GM21786 (cell line): Measurements from ENCODE around the gene OLFML1.
A peak's percentile ranks its signal among the peaks of the same experiment; 100 is the strongest.
"Not testable (repeated sequence)": the region's sequence is repeated elsewhere in the genome, so short reads cannot be mapped to it uniquely, and the experiment has no call there.

ENCODE experiments used
- ATAC-seq: cut with Tn5 transposase; IDR thresholded peaks from one replicate; pipeline ENCODE4 v1.9.1; 2021; ENCODE audit not compliant: unreplicated experiment

OLFML1 gene

GRCh38 chr11:7509966-7510365, 24.7 kb downstream of the OLFML1 start:
- no peak for ATAC-seq

GRCh38 chr11:7511401-7511800, 26.1 kb downstream of the OLFML1 start:
- no peak for ATAC-seq

GRCh38 chr11:7512525-7513233, 27.4 kb downstream of the OLFML1 start:
- peak; percentile 73 for ATAC-seq

- peak; percentile 57 for ATAC-seq
Observed at GRCh38 chr11:7513234-7514098, 28.2 kb downstream of the OLFML1 start, which contains the start of gene PPFIBP2. Gene PPFIBP2, plus strand, starts transcription at chr11:7513999. Its CDS starts 35,477 bp downstream, at chr11:7549476.

- peak; percentile 0 for ATAC-seq
Observed at GRCh38 chr11:7514099-7514591, 28.8 kb downstream of the OLFML1 start.

- ATAC-seq = no peak
Observed at GRCh38 chr11:7515447-7515886, 30.2 kb downstream of the OLFML1 start.

- ATAC-seq = no peak
Observed at GRCh38 chr11:7516475-7516874, 31.2 kb downstream of the OLFML1 start.

- ATAC-seq = not testable (repeated sequence)
Observed at GRCh38 chr11:7517743-7518142, 32.4 kb downstream of the OLFML1 start.

GRCh38 chr11:7518811-7519562, 33.7 kb downstream of the OLFML1 start:
- ATAC-seq = no peak

- ATAC-seq = peak; percentile 54
Observed at GRCh38 chr11:7520011-7520942, 35.0 kb downstream of the OLFML1 start.

- peak; percentile 75 for ATAC-seq
Observed at GRCh38 chr11:7520981-7521487, 35.7 kb downstream of the OLFML1 start.

GRCh38 chr11:7522121-7522520, 36.8 kb downstream of the OLFML1 start:
- no peak for ATAC-seq

GRCh38 chr11:7522546-7522945, 37.2 kb downstream of the OLFML1 start:
- no peak for ATAC-seq

- no peak for ATAC-seq
Observed at GRCh38 chr11:7523416-7524210, 38.3 kb downstream of the OLFML1 start.

- ATAC-seq = no peak
Observed at GRCh38 chr11:7524462-7525235, 39.3 kb downstream of the OLFML1 start.

GRCh38 chr11:7525424-7525823, 40.1 kb downstream of the OLFML1 start:
- ATAC-seq = no peak

- ATAC-seq = peak; percentile 33
Observed at GRCh38 chr11:7527029-7527428, 41.7 kb downstream of the OLFML1 start.

GRCh38 chr11:7528514-7529049, 43.3 kb downstream of the OLFML1 start:
- no peak for ATAC-seq
